ENCODE measurements around the gene DENND2C. TPM values are rescaled to one million over a fixed set of nuclear protein-coding genes. Genes with fewer than 3 reads are reported as not detected.

The DENND2C gene
- total RNA-seq, 1 experiment from 2014 or later, result 1.1 TPM

- Histone ChIP-seq H3K4me1 (ENCODE audit: control insufficient read depth, insufficient read depth, low read length) (no peaks in the 10 kb centered on the region), H3K27ac (ENCODE audit: low read length) (no peak overlapping the region), H3K9me3 (ENCODE audit: control insufficient read depth, insufficient read depth, low read depth, low read length) (no peaks in the 10 kb centered on the region), H3K36me3 (ENCODE audit: control insufficient read depth, insufficient read depth, low read length) (no peaks in the 10 kb centered on the region), H3K4me3 (ENCODE audit: low read depth in 2 of 2, low read length in 2 of 2) (no peak overlapping the region), H3K27me3 (ENCODE audit: control insufficient read depth, insufficient read depth, low read length) (no peaks in the 10 kb centered on the region)
- POLR2A ChIA-PET, result no interaction called here
- no peak for DNase-seq (ENCODE audit: low read depth, low spot score)
- no TSS peak for BruUV-seq (replicated peaks)
- TF ChIP-seq TCF7L2 (IDR thresholded peaks at IDR 0.05; ENCODE audit: low read depth, low read length) (no peak), REST (IDR thresholded peaks at IDR 0.05; ENCODE audit: insufficient read depth in 1 of 2, low read depth in 2 of 2, low read length in 1 of 2) (no peak), POLR2AphosphoS5 (IDR thresholded peaks at IDR 0.05; ENCODE audit: low read depth, low read length) (no peak), CTCF (IDR thresholded peaks at IDR 0.05) (no peak), SIN3A (IDR thresholded peaks at IDR 0.05; ENCODE audit: borderline replicate concordance, insufficient read depth, low read depth, low read length) (no peak)
- CTCF ChIA-PET, result no interaction called here
- ATAC-seq, result no peak
- intact Hi-C loops (cut with micrococcal nuclease; ENCODE audit: unreplicated experiment), result no loop called here
- in situ Hi-C loops (cut with HindIII; ENCODE audit: low pct_unique_long_range_greater_than_20kb, low sequenced_read_pairs), result no loop called here
Measured at GRCh38 chr1:114540272-114540671, 129.6 kb downstream of the DENND2C start.

- Histone ChIP-seq H3K27ac (ENCODE audit: low read length) (no peak overlapping the region), H3K9me3 (ENCODE audit: control insufficient read depth, insufficient read depth, low read depth, low read length) (no peaks in the 10 kb centered on the region), H3K27me3 (ENCODE audit: control insufficient read depth, insufficient read depth, low read length) (no peaks in the 10 kb centered on the region), H3K36me3 (ENCODE audit: control insufficient read depth, insufficient read depth, low read length) (no peaks in the 10 kb centered on the region), H3K4me1 (ENCODE audit: control insufficient read depth, insufficient read depth, low read length) (no peaks in the 10 kb centered on the region), H3K4me3 (ENCODE audit: low read depth in 2 of 2, low read length in 2 of 2) (no peak overlapping the region)
- intact Hi-C loops (cut with micrococcal nuclease; ENCODE audit: unreplicated experiment), result no loop called here
- no peak for ATAC-seq
- ChIA-PET POLR2A (no interaction called here), CTCF (no interaction called here)
- no peak for DNase-seq (ENCODE audit: low read depth, low spot score)
- BruUV-seq (replicated peaks), result no TSS peak
- in situ Hi-C loops (cut with HindIII; ENCODE audit: low pct_unique_long_range_greater_than_20kb, low sequenced_read_pairs), result no loop called here
- TF ChIP-seq REST (IDR thresholded peaks at IDR 0.05; ENCODE audit: insufficient read depth in 1 of 2, low read depth in 2 of 2, low read length in 1 of 2), result no peak
- TF ChIP-seq POLR2AphosphoS5 (IDR thresholded peaks at IDR 0.05; ENCODE audit: low read depth, low read length), result no peak
- no peak for TF ChIP-seq SIN3A (IDR thresholded peaks at IDR 0.05; ENCODE audit: borderline replicate concordance, insufficient read depth, low read depth, low read length)
- TF ChIP-seq CTCF (IDR thresholded peaks at IDR 0.05), result no peak
- no peak for TF ChIP-seq TCF7L2 (IDR thresholded peaks at IDR 0.05; ENCODE audit: low read depth, low read length)
Measured at GRCh38 chr1:114536043-114536442, 133.8 kb downstream of the DENND2C start.
